CD4-positive, CD25-positive, alpha-beta regulatory T cell (primary cell): ENCODE data around the gene VSTM2L. TPM values are rescaled to one million over a fixed set of nuclear protein-coding genes. Genes with fewer than 3 reads are reported as not detected.
A peak's percentile ranks its signal among the peaks of the same experiment; 100 is the strongest.

Experiments used
- ATAC-seq, 2 donors: fragments of 150-1000 bp; cut with Tn5 transposase; one replicate each; pipeline ENCODE4 v1.10.0; 2021; ENCODE audit warnings: low read depth in 2 of 2, moderate number of reproducible peaks in 2 of 2, moderate library complexity in 1 of 2
- DNase-seq, 3 donors: peaks; one replicate each; pipeline versions ENCODE4 v3.0.0 to v3.0.0-alpha.2; 2012 to 2022; ENCODE audit warnings: mixed read lengths in 1 of 3
- H3K27ac ChIP-seq: one replicate; pipeline ENCODE4 v1.7.0; 2013; ENCODE audit warnings: mild to moderate bottlenecking, low read length; ENCODE audit not compliant: insufficient read depth, poor library complexity, severe bottlenecking
- H3K27me3 ChIP-seq: one replicate; pipeline ENCODE4 v1.7.0; 2013; ENCODE audit warnings: low read length; ENCODE audit not compliant: control insufficient read depth, insufficient read depth
- H3K36me3 ChIP-seq: one replicate; pipeline ENCODE4 v1.7.0; 2013; ENCODE audit warnings: mild to moderate bottlenecking, low read length, moderate library complexity; ENCODE audit not compliant: control insufficient read depth, insufficient read depth
- H3K4me1 ChIP-seq: 2 replicates; pipeline ENCODE4 v1.7.0; 2013; ENCODE audit warnings: mild to moderate bottlenecking, low read length; ENCODE audit not compliant: insufficient read depth, control insufficient read depth, poor library complexity, severe bottlenecking
- H3K4me3 ChIP-seq: one replicate; pipeline ENCODE4 v1.7.0; 2013; ENCODE audit warnings: low read depth, mild to moderate bottlenecking, low read length, moderate library complexity
- H3K9me3 ChIP-seq, 2 experiments: 1 replicate in 1 of 2; 2 replicates in 1 of 2; pipeline ENCODE4 v1.7.0; 2013; ENCODE audit warnings: low read length in 2 of 2, mild to moderate bottlenecking in 1 of 2, moderate library complexity in 1 of 2; ENCODE audit not compliant: control insufficient read depth in 2 of 2
- H3K27ac Mint-ChIP-seq, 3 donors: one replicate each; pipeline ENCODE4 v1.8.0; 2020 to 2022; ENCODE audit warnings: mild to moderate bottlenecking in 3 of 3, mixed read lengths in 3 of 3, moderate library complexity in 2 of 3
- H3K27me3 Mint-ChIP-seq: one replicate; pipeline ENCODE4 v1.8.0; 2022; ENCODE audit warnings: mild to moderate bottlenecking, mixed read lengths
- H3K36me3 Mint-ChIP-seq: one replicate; pipeline ENCODE4 v1.8.0; 2020; ENCODE audit warnings: mixed read lengths
- H3K4me1 Mint-ChIP-seq, 4 donors: one replicate each; pipeline ENCODE4 v1.8.0; 2020 to 2022; ENCODE audit warnings: mixed read lengths in 4 of 4, mild to moderate bottlenecking in 1 of 4
- H3K4me3 Mint-ChIP-seq, 4 donors: one replicate each; pipeline ENCODE4 v1.8.0; 2020 to 2022; ENCODE audit warnings: mild to moderate bottlenecking in 4 of 4, mixed read lengths in 4 of 4, moderate library complexity in 3 of 4
- H3K9me3 Mint-ChIP-seq, 7 donors: one replicate each; pipeline ENCODE4 v1.8.0; 2020 to 2022; ENCODE audit warnings: mixed read lengths in 7 of 7, mild to moderate bottlenecking in 3 of 7, moderate library complexity in 2 of 7
- polyA plus RNA-seq, 4 donors: library from polyadenylated mRNA; unstranded; fragments of 300-500 nt; fragmentation: Illumina TruSeq; gene quantifications; one replicate each; pipeline ENCODE4 v1.2.3, GENCODE V29; 2021
- total RNA-seq: library from RNA; stranded (reverse); gene quantifications from one replicate; pipeline ENCODE4 v1.2.3, GENCODE V29; 2022

Gene VSTM2L
- total and polyA plus RNA-seq, 5 donors from 2014 or later: not detected

DNA sequence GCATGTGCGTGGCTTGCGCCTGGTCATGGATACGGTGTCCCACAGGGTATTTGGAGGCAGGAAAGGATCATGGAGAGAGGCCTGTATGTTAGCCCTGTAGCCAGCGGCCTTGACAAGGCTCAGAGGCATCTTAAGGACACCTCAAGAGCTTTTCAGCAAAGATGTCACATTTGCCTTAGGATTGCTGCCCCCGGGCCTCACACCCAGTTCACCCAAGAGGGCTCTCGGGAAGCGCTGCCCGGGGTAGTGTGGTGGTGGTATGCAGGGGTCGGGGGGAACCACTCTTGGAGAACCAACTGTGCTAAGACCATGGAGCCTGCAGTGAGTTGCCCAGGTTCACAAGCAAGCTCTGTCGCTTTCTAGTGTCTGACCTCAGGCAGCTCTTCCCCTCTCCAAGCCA lies 36.9 kb upstream of the VSTM2L start:
- Mint-ChIP-seq H3K27ac (no peak overlapping the region), H3K4me3 (no peak overlapping the region), H3K27me3 (no peaks in the 10 kb centered on the region), H3K4me1 (peaks cover 0 to 2% (median 0%) of the 10 kb centered on the region in 4 donors), H3K9me3 (no peaks in the 10 kb centered on the region), H3K36me3 (peaks cover 64% of the 10 kb centered on the region)
- Histone ChIP-seq H3K9me3 (no peaks in the 10 kb centered on the region), H3K36me3 (peaks cover 50% of the 10 kb centered on the region), H3K27me3 (no peaks in the 10 kb centered on the region), H3K27ac (no peak overlapping the region), H3K4me3 (no peak overlapping the region), H3K4me1 (no peaks in the 10 kb centered on the region)
- ATAC-seq (no peak), DNase-seq (no peak)

DNA sequence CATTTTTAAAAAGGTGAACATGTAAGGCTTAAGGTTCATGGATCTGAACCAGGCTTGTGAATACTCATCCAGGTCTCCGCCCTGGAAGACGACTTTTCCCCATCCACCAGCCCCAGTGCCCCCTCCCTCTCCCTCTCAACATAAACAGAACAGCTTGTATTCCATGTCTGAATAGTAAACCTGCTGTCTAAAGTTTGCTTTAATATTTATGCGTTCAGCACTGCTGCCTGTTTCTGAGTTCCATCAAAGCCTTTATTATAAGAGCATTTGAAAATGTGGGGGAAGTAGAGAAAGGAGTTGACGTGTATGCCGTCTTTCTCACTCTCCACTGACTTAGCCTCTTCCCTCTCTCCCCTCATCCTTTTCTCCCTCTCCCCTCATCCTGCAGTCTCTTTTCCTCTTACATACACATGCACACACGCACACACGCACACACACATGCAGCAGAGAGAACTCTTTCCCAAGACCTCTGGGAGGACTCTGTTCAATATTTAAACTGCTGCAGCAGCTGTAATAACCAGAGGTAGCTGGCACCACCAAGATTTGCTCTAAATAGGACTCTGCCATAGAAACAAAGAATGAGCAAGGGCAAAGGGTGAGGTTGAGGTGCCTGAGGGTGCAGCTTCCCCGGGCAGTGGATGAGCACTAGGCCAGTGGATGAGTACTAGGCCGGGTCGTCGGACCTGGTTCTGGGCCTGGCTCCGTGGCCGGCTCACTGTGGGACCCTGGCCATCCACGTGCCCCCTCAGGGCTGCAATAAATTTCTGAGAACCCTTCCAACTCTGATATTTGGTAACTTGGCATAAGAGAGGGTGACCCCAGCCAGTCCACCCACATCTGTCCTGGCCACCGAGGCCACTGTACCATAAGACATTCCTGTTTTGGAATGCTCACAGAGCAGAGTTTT lies 35.4 kb upstream of the VSTM2L start:
- Mint-ChIP-seq H3K9me3 (no peaks in the 10 kb centered on the region), H3K36me3 (peaks cover 62% of the 10 kb centered on the region), H3K4me1 (peaks cover 0 to 2% (median 0%) of the 10 kb centered on the region in 4 donors), H3K27me3 (no peaks in the 10 kb centered on the region), H3K4me3 (no peak overlapping the region), H3K27ac (peak overlapping the region in 1 of 3 donors; percentile 48)
- no peaks in the 10 kb centered on the region for H3K4me1 ChIP-seq
- ATAC-seq (no peak), DNase-seq (no peak)
- peaks cover 46% of the 10 kb centered on the region for H3K36me3 ChIP-seq
- no peaks in the 10 kb centered on the region for H3K9me3 ChIP-seq
- no peak overlapping the region for H3K27ac ChIP-seq
- no peaks in the 10 kb centered on the region for H3K27me3 ChIP-seq
- no peak overlapping the region for H3K4me3 ChIP-seq

DNA sequence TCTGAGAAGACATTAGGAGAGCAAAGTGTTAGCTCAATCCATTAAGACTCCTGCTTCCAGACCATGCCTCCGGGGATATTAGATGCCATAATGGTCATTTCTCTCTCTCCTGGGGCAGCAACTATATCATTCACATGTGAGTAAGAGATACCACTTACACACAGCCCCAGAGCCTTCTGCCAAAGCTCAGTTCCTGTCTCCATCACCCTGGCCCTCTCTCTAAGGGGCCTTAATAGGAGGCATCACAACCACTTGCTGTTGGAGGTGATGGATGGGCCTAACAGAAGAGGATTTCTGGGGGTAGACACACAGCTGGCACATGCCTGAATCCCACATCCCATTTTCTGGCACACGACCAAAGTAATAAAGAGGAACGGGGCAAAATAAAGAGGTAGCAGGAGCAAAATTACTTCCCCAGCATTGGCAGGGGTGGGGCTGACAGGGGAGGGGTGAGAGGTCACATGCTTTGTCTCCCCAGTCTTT lies 34.0 kb upstream of the VSTM2L start:
- Mint-ChIP-seq H3K9me3 (no peaks in the 10 kb centered on the region), H3K36me3 (peaks cover 58% of the 10 kb centered on the region), H3K27ac (peak overlapping the region in 1 of 3 donors; percentile 75), H3K4me1 (peaks cover 0 to 2% (median 0%) of the 10 kb centered on the region in 4 donors), H3K4me3 (no peak overlapping the region), H3K27me3 (no peaks in the 10 kb centered on the region)
- Histone ChIP-seq H3K27ac (no peak overlapping the region), H3K27me3 (no peaks in the 10 kb centered on the region), H3K9me3 (no peaks in the 10 kb centered on the region), H3K4me3 (no peak overlapping the region), H3K4me1 (no peaks in the 10 kb centered on the region), H3K36me3 (peaks cover 44% of the 10 kb centered on the region)
- DNase-seq (no peak), ATAC-seq (no peak)

- Histone ChIP-seq H3K4me1 (no peaks in the 10 kb centered on the region), H3K36me3 (peaks cover 45% of the 10 kb centered on the region), H3K9me3 (no peaks in the 10 kb centered on the region), H3K27ac (no peak overlapping the region), H3K27me3 (no peaks in the 10 kb centered on the region), H3K4me3 (no peak overlapping the region)
- DNase-seq: no peak
- Mint-ChIP-seq H3K9me3 (no peaks in the 10 kb centered on the region), H3K36me3 (peaks cover 60% of the 10 kb centered on the region), H3K4me1 (peaks cover 0 to 2% (median 0%) of the 10 kb centered on the region in 4 donors), H3K27me3 (no peaks in the 10 kb centered on the region), H3K27ac (peak overlapping the region in 1 of 3 donors; percentile 75), H3K4me3 (no peak overlapping the region)
- ATAC-seq: no peak
These were observed 33.5 kb upstream of the VSTM2L start for GRCh38 chr20:37869334-37869861.

DNA sequence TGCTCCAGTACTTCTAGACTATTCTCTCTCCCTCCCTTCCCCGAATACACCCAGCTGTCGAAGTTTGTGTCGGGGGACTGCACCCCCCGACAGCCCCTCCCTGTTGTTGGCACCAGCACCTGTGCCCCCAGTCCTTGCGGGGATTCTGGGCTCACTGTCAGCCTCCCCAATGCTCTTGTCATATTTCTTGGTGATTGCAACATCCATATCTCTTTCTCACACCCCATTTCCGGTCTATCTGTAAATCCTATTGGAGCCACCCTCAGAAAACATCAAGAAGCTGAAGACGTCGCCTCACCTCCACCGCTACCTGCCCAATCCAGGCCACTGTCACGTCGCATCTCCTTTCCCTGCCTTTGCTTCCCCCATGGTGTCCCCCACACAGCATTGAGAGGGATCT lies 32.6 kb upstream of the VSTM2L start:
- Histone ChIP-seq H3K4me1 (no peaks in the 10 kb centered on the region), H3K36me3 (peaks cover 40% of the 10 kb centered on the region), H3K4me3 (no peak overlapping the region), H3K27me3 (no peaks in the 10 kb centered on the region), H3K27ac (no peak overlapping the region), H3K9me3 (no peaks in the 10 kb centered on the region)
- peak overlapping the region in 2 of 3 donors; percentile 18 to 60 for H3K27ac Mint-ChIP-seq
- no peak for ATAC-seq
- peaks cover 0 to 2% (median 0%) of the 10 kb centered on the region in 4 donors for H3K4me1 Mint-ChIP-seq
- H3K27me3 Mint-ChIP-seq: no peaks in the 10 kb centered on the region
- H3K4me3 Mint-ChIP-seq: no peak overlapping the region
- H3K9me3 Mint-ChIP-seq: no peaks in the 10 kb centered on the region
- no peak for DNase-seq
- H3K36me3 Mint-ChIP-seq: peaks cover 56% of the 10 kb centered on the region

- Mint-ChIP-seq H3K4me1 (peaks cover 0 to 2% (median 0%) of the 10 kb centered on the region in 4 donors), H3K4me3 (no peak overlapping the region), H3K36me3 (peaks cover 52% of the 10 kb centered on the region), H3K9me3 (peaks cover 0 to 2% (median 0%) of the 10 kb centered on the region in 7 donors), H3K27ac (no peak overlapping the region), H3K27me3 (no peaks in the 10 kb centered on the region)
- DNase-seq (no peak), ATAC-seq (no peak)
- no peak overlapping the region for H3K27ac ChIP-seq
- H3K36me3 ChIP-seq: peaks cover 36% of the 10 kb centered on the region
- no peaks in the 10 kb centered on the region for H3K9me3 ChIP-seq
- H3K4me3 ChIP-seq: no peak overlapping the region
- H3K4me1 ChIP-seq: no peaks in the 10 kb centered on the region
- no peaks in the 10 kb centered on the region for H3K27me3 ChIP-seq
These were observed 31.2 kb upstream of the VSTM2L start for GRCh38 chr20:37871751-37872150.

DNA sequence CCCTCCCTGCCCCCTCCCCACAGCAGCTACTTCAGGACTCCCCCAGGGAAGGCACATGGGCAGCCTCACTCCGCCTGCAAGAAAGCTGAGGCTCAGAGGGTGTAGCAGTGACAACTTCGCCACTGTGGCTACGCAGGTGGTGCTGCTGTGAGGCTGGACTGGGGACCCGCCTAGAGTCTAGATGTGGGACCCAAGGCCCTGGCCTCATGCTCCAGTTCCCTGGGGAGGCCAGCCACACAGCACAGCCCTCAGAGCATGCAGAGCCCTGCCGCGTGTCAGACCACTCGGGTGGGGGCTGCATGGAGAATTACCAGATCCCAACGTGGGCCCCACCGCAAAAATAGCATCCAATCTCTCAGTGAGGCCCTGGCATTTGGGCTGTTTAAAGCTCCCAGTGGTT lies 30.8 kb upstream of the VSTM2L start:
- Mint-ChIP-seq H3K36me3 (peaks cover 52% of the 10 kb centered on the region), H3K4me3 (no peak overlapping the region), H3K27me3 (no peaks in the 10 kb centered on the region), H3K9me3 (peaks cover 0 to 2% (median 0%) of the 10 kb centered on the region in 7 donors), H3K27ac (no peak overlapping the region), H3K4me1 (peaks cover 0 to 2% (median 0%) of the 10 kb centered on the region in 4 donors)
- ATAC-seq (no peak), DNase-seq (no peak)
- peaks cover 36% of the 10 kb centered on the region for H3K36me3 ChIP-seq
- no peak overlapping the region for H3K4me3 ChIP-seq
- no peaks in the 10 kb centered on the region for H3K9me3 ChIP-seq
- no peaks in the 10 kb centered on the region for H3K27me3 ChIP-seq
- no peak overlapping the region for H3K27ac ChIP-seq
- H3K4me1 ChIP-seq: no peaks in the 10 kb centered on the region
